H9 (cell line): ENCODE data around the gene OR7D2. TPM values are rescaled to one million over a fixed set of nuclear protein-coding genes. Genes with fewer than 3 reads are reported as not detected.

Experiments
- DNase-seq: peaks from one replicate; pipeline ENCODE4 v3.0.0-alpha.2; 2017
- H2AFZ ChIP-seq: one replicate; pipeline ENCODE4 v1.6.1; 2013; ENCODE audit warnings: mild to moderate bottlenecking, low read length, control low read depth, moderate library complexity
- H2AK5ac ChIP-seq: 2 replicates; pipeline ENCODE4 v1.6.1; 2013; ENCODE audit warnings: low read length, control low read depth, mixed read lengths; ENCODE audit not compliant: insufficient read length
- H2BK120ac ChIP-seq: one replicate; pipeline ENCODE4 v1.6.1; 2013; ENCODE audit warnings: low read depth, mild to moderate bottlenecking, low read length, control low read depth, inconsistent platforms; ENCODE audit not compliant: poor library complexity, severe bottlenecking
- H2BK12ac ChIP-seq: 2 replicates; pipeline ENCODE4 v1.6.1; 2013; ENCODE audit warnings: low read length, control low read depth, mixed read lengths, low read depth; ENCODE audit not compliant: insufficient read length
- H2BK15ac ChIP-seq: 2 replicates; pipeline ENCODE4 v1.6.1; 2013; ENCODE audit warnings: low read depth, low read length, control low read depth
- H2BK20ac ChIP-seq: one replicate; pipeline ENCODE4 v1.6.1; 2013; ENCODE audit warnings: low read depth, mild to moderate bottlenecking, low read length, control low read depth, inconsistent platforms; ENCODE audit not compliant: poor library complexity, severe bottlenecking
- H2BK5ac ChIP-seq: 2 replicates; pipeline ENCODE4 v1.6.1; 2013; ENCODE audit warnings: low read length, control low read depth, mixed read lengths; ENCODE audit not compliant: insufficient read length
- H3K14ac ChIP-seq: 2 replicates; pipeline ENCODE4 v1.6.1; 2013; ENCODE audit warnings: low read length, control low read depth; ENCODE audit not compliant: insufficient read depth
- H3K18ac ChIP-seq: 2 replicates; pipeline ENCODE4 v1.6.1; 2013; ENCODE audit warnings: low read depth, mild to moderate bottlenecking, mixed read lengths, low read length, control low read depth; ENCODE audit not compliant: insufficient read length
- H3K23ac ChIP-seq: 2 replicates; pipeline ENCODE4 v1.6.1; 2013; ENCODE audit warnings: low read length, control low read depth, mixed read lengths, low read depth; ENCODE audit not compliant: insufficient read length
- H3K23me2 ChIP-seq: 2 replicates; pipeline ENCODE4 v1.6.1; 2013; ENCODE audit warnings: low read depth, mild to moderate bottlenecking, mixed read lengths, low read length, control low read depth; ENCODE audit not compliant: insufficient read length, poor library complexity, severe bottlenecking
- H3K27ac ChIP-seq: 2 replicates; pipeline ENCODE4 v1.5.1; 2013; ENCODE audit warnings: low read length, control low read depth, mixed read lengths, low read depth; ENCODE audit not compliant: insufficient read length
- H3K27me3 ChIP-seq: 2 replicates; pipeline ENCODE4 v1.6.1; 2013; ENCODE audit warnings: low read length, control low read depth, inconsistent platforms; ENCODE audit not compliant: insufficient read depth
- H3K4ac ChIP-seq: 2 replicates; pipeline ENCODE4 v1.6.1; 2013; ENCODE audit warnings: low read depth, mild to moderate bottlenecking, control low read depth, inconsistent platforms, low read length, moderate library complexity
- H3K4me1 ChIP-seq: 2 replicates; pipeline ENCODE4 v1.6.1; 2013; ENCODE audit warnings: low read length, control low read depth, inconsistent platforms; ENCODE audit not compliant: insufficient read depth
- H3K4me2 ChIP-seq: 2 replicates; pipeline ENCODE4 v1.6.1; 2013; ENCODE audit warnings: low read length, control low read depth, mixed read lengths; ENCODE audit not compliant: insufficient read length, insufficient read depth
- H3K56ac ChIP-seq: 2 replicates; pipeline ENCODE4 v1.6.1; 2013; ENCODE audit warnings: low read depth, mild to moderate bottlenecking, mixed read lengths, low read length, control low read depth; ENCODE audit not compliant: insufficient read length
- H3K79me1 ChIP-seq: 2 replicates; pipeline ENCODE4 v1.6.1; 2013; ENCODE audit warnings: low read depth, mild to moderate bottlenecking, moderate library complexity, low read length, control low read depth, inconsistent platforms; ENCODE audit not compliant: insufficient read depth, poor library complexity, severe bottlenecking
- H3K79me2 ChIP-seq: 2 replicates; pipeline ENCODE4 v1.6.1; 2013; ENCODE audit warnings: low read length, control low read depth, inconsistent platforms; ENCODE audit not compliant: insufficient read depth
- H3K9ac ChIP-seq: 2 replicates; pipeline ENCODE4 v1.6.1; 2013; ENCODE audit warnings: low read length, control low read depth, mixed read lengths; ENCODE audit not compliant: insufficient read length; ENCODE audit errors: extremely low read depth
- H3K9me3 ChIP-seq: one replicate; pipeline ENCODE4 v1.6.1; 2013; ENCODE audit warnings: low read depth, low read length, inconsistent platforms; ENCODE audit not compliant: control insufficient read depth
- H3T11ph ChIP-seq: one replicate; pipeline ENCODE4 v1.6.1; 2013; ENCODE audit warnings: mild to moderate bottlenecking, low read length, control low read depth, inconsistent platforms
- H4K20me1 ChIP-seq: one replicate; pipeline ENCODE4 v1.6.1; 2013; ENCODE audit not compliant: control insufficient read depth, insufficient read length, insufficient read depth
- H4K5ac ChIP-seq: 2 replicates; pipeline ENCODE4 v1.6.1; 2013; ENCODE audit warnings: low read depth, mild to moderate bottlenecking, mixed read lengths, low read length, control low read depth; ENCODE audit not compliant: insufficient read length
- H4K8ac ChIP-seq: replicated peaks from 2 replicates; pipeline ENCODE4 v1.6.1; 2013; ENCODE audit warnings: low read length, control low read depth, mixed read lengths, low read depth; ENCODE audit not compliant: insufficient read length
- H4K91ac ChIP-seq: 2 replicates; pipeline ENCODE4 v1.6.1; 2013; ENCODE audit warnings: low read depth, mild to moderate bottlenecking, moderate library complexity, mixed read lengths, low read length, control low read depth; ENCODE audit not compliant: insufficient read length
- H3K27ac Mint-ChIP-seq, 3 experiments: 2 replicates in 2 of 3; 3 replicates in 1 of 3; pipeline ENCODE4 v1.8.0; 2020 to 2021; ENCODE audit warnings: mixed read lengths in 3 of 3, mild to moderate bottlenecking in 1 of 3, moderate library complexity in 1 of 3
- H3K27me3 Mint-ChIP-seq: 2 replicates; pipeline ENCODE4 v1.8.0; 2021; ENCODE audit warnings: low read depth, mild to moderate bottlenecking, moderate library complexity, mixed read lengths
- H3K36me3 Mint-ChIP-seq, 3 experiments: 2 replicates in 2 of 3; 3 replicates in 1 of 3; pipeline ENCODE4 v1.8.0; 2020 to 2021; ENCODE audit warnings: low read depth in 3 of 3, mixed read lengths in 3 of 3; ENCODE audit not compliant: insufficient read depth in 1 of 3
- H3K4me1 Mint-ChIP-seq, 2 experiments: 2 replicates each; pipeline ENCODE4 v1.8.0; 2020; ENCODE audit warnings: mixed read lengths in 2 of 2
- H3K4me3 Mint-ChIP-seq, 2 experiments: 2 replicates in 1 of 2; 3 replicates in 1 of 2; pipeline ENCODE4 v1.8.0; 2020 to 2021; ENCODE audit warnings: mild to moderate bottlenecking in 2 of 2, mixed read lengths in 2 of 2, moderate library complexity in 1 of 2
- H3K9me3 Mint-ChIP-seq, 2 experiments: 2 replicates in 1 of 2; 3 replicates in 1 of 2; pipeline ENCODE4 v1.8.0; 2020; ENCODE audit warnings: mild to moderate bottlenecking in 2 of 2, mixed read lengths in 2 of 2, moderate library complexity in 1 of 2
- CTCF ChIP-seq: fragments of 200-600 bp; sonication (generic); conservative IDR thresholded peaks from 3 replicates; pipeline ENCODE4 v1.8.0; 2021; ENCODE audit warnings: antibody characterized with exemption, mild to moderate bottlenecking
- WGBS: extraction: QIAGEN DNeasy Blood & Tissue Kit; methylation state at CpG from one replicate; pipeline ENCODE4 v1.1.7; 2013; ENCODE audit warnings: missing lambda C conversion rate, low lambda C conversion rate, mixed read lengths; ENCODE audit not compliant: insufficient read length; ENCODE audit errors: extremely low coverage; 5-methylcytosine and 5-hydroxymethylcytosine counted together
- total RNA-seq: library from RNA; stranded (reverse); gene quantifications from 2 replicates; pipeline ENCODE4 v1.2.1, GENCODE V29; 2021

The OR7D2 gene
- total RNA-seq, 1 experiment from 2014 or later, result 0.31 TPM

DNA sequence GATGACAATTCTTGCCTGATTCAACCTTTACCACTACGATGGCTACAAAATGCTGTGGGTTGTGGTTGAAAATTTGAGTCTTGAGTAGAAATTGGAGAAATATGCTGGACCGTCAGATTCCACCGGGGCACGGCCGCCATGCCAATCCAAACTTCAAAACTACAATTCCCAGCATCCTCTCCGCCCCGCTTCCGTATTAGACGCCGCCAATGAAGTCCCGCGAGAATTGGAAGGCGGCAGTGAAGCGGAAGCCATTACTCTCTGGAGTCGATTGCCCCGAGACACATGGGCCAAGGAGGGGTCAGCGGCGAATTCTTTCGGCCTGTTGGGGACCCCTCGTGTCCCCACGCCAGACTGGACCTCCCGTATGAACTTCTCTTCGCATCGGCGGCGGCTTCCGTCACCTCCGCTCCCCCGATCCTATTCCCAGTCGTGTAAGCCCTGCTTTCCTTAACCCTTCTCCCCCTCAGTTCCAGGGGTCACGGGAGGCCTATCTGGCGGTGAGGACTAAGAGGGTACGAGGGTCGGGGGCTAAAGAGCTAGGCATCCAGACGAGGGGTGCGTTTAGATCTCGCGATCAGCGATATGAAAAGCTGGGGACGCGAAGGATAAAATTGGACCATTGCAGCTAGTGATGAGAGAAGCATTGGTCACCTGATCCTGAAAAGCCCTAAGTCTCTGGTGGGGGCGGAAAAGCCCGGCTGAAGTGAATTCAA lies 38.5 kb upstream of the OR7D2 start, which contains the start of gene ZNF317:
Gene ZNF317, plus strand, starts transcription at position 239 of the 716 bp plus-strand sequence. CDS start 15,620 bp downstream, outside the sequence.
- Histone ChIP-seq H2BK120ac (peak within 1 kb of the TSS; percentile 74), H2BK12ac (peak within 1 kb of the TSS; percentile 64), H4K20me1 (no peaks in the 10 kb centered on the region), H3K27ac (no peak within 1 kb of the TSS), H2AK5ac (no peak within 1 kb of the TSS), H3K18ac (peak within 1 kb of the TSS; percentile 98), H3K9me3 (no peaks in the 10 kb centered on the region), H2BK5ac (peak within 1 kb of the TSS; percentile 83), H3K4ac (peak within 1 kb of the TSS; percentile 96; the same call in 1 of the 2 replicates), H3K79me2 (peaks cover 36% of the 10 kb centered on the region), H3K9ac (peak within 1 kb of the TSS; percentile 99), H2BK20ac (no peak within 1 kb of the TSS), H3T11ph (peak within 1 kb of the TSS; percentile 83), H3K27me3 (no peaks in the 10 kb centered on the region), H3K23ac (no peak within 1 kb of the TSS), H2AFZ (peak within 1 kb of the TSS; percentile 100), H4K8ac (no peak within 1 kb of the TSS), H3K23me2 (peaks cover 5% of the 10 kb centered on the region), H3K79me1 (peaks cover 3% of the 10 kb centered on the region), H3K4me1 (no peaks in the 10 kb centered on the region), H3K14ac (peak within 1 kb of the TSS; percentile 97), H2BK15ac (no peak within 1 kb of the TSS; the same call in 1 of the 2 replicates), H4K5ac (peak within 1 kb of the TSS; percentile 97), H3K4me2 (peak within 1 kb of the TSS; percentile 99), H4K91ac (peak within 1 kb of the TSS; percentile 92), H3K56ac (peak within 1 kb of the TSS; percentile 84)
- H3K9me3 Mint-ChIP-seq, result peaks cover 25 to 44% of the 10 kb centered on the region in 2 experiments
- DNase-seq, result peak; percentile 91
- peaks cover 33 to 42% (median 42%) of the 10 kb centered on the region in 3 experiments for H3K36me3 Mint-ChIP-seq
- TF ChIP-seq CTCF, result no peak
- H3K27me3 Mint-ChIP-seq, result peaks cover 2% of the 10 kb centered on the region; the same call in 1 of the 2 replicates
- peak within 1 kb of the TSS; percentile 98 for H3K4me3 Mint-ChIP-seq
- H3K27ac Mint-ChIP-seq, result peak within 1 kb of the TSS; percentile 99 to 100 (median 100)
- H3K4me1 Mint-ChIP-seq, result peaks cover 15 to 26% of the 10 kb centered on the region in 2 experiments
- WGBS, result no CpG with 5 or more reads among the region's 43 CpGs
